GM23248 (cell line): ENCODE results near the gene RNASE11. TPM values are rescaled to one million over a fixed set of nuclear protein-coding genes. Genes with fewer than 3 reads are reported as not detected.

Experiments
- DNase-seq: peaks from one replicate; pipeline ENCODE4 v3.0.0-alpha.2; 2015
- H2AFZ ChIP-seq: fragments of 200-600 bp; sonication (generic); 2 replicates; pipeline ENCODE4 v1.6.1; 2016; ENCODE audit warnings: antibody characterized with exemption
- H3F3A ChIP-seq: fragments of 200-600 bp; sonication (generic); 2 replicates; pipeline ENCODE4 v1.6.1; 2016; ENCODE audit warnings: mild to moderate bottlenecking, antibody characterized with exemption, mixed run types; ENCODE audit not compliant: insufficient read depth
- H3K27ac ChIP-seq: fragments of 200-600 bp; sonication (generic); 2 replicates; pipeline ENCODE4 v1.5.1; 2016; ENCODE audit warnings: mild to moderate bottlenecking
- H3K27me3 ChIP-seq: fragments of 200-600 bp; sonication (generic); replicated peaks from 2 replicates; pipeline ENCODE4 v1.6.1; 2016; ENCODE audit warnings: mild to moderate bottlenecking; ENCODE audit not compliant: insufficient read depth
- H3K36me3 ChIP-seq: fragments of 200-600 bp; sonication (generic); 2 replicates; pipeline ENCODE4 v1.6.1; 2016; ENCODE audit warnings: low read depth, mild to moderate bottlenecking
- H3K4me1 ChIP-seq: fragments of 200-600 bp; sonication (generic); 2 replicates; pipeline ENCODE4 v1.6.1; 2016; ENCODE audit warnings: mild to moderate bottlenecking; ENCODE audit not compliant: insufficient read depth
- H3K4me2 ChIP-seq: fragments of 200-600 bp; sonication (generic); one replicate; pipeline ENCODE4 v1.6.1; 2016; ENCODE audit warnings: mild to moderate bottlenecking; ENCODE audit not compliant: unreplicated experiment
- H3K4me3 ChIP-seq: fragments of 200-600 bp; sonication (generic); 2 replicates; pipeline ENCODE4 v1.5.1; 2016; ENCODE audit warnings: mild to moderate bottlenecking
- H3K79me2 ChIP-seq: fragments of 200-600 bp; sonication (generic); 2 replicates; pipeline ENCODE4 v1.6.1; 2016; ENCODE audit warnings: mild to moderate bottlenecking; ENCODE audit not compliant: insufficient read depth
- H3K9ac ChIP-seq: fragments of 200-600 bp; sonication (generic); 2 replicates; pipeline ENCODE4 v1.6.1; 2016; ENCODE audit warnings: mild to moderate bottlenecking
- H3K9me2 ChIP-seq: fragments of 200-600 bp; sonication (generic); 2 replicates; pipeline ENCODE4 v1.6.1; 2016; ENCODE audit warnings: mixed run types, mild to moderate bottlenecking, moderate library complexity; ENCODE audit not compliant: insufficient read depth
- H3K9me3 ChIP-seq: fragments of 200-600 bp; sonication (generic); one replicate; pipeline ENCODE4 v1.6.1; 2017; ENCODE audit warnings: low read depth
- H4K20me1 ChIP-seq: fragments of 200-600 bp; sonication (generic); 2 replicates; pipeline ENCODE4 v1.6.0; 2016; ENCODE audit not compliant: insufficient read depth
- EZH2 ChIP-seq: fragments of 200-600 bp; sonication (generic); IDR thresholded peaks from 2 replicates; pipeline ENCODE4 v1.6.1; 2018; ENCODE audit warnings: antibody characterized with exemption, mild to moderate bottlenecking; ENCODE audit not compliant: insufficient read depth, poor library complexity, severe bottlenecking
- EZH2phosphoT487 ChIP-seq: fragments of 200-600 bp; sonication (generic); IDR thresholded peaks from 2 replicates; pipeline ENCODE4 v1.6.1; 2018; ENCODE audit warnings: antibody characterized with exemption, moderate library complexity, mild to moderate bottlenecking, low read depth; ENCODE audit not compliant: insufficient read depth
- WGBS, 2 experiments: methylation state at CpG; one replicate each; pipeline ENCODE4 v1.1.6; 2015 to 2017; ENCODE audit warnings: low lambda C conversion rate in 2 of 2, low coverage in 1 of 2; ENCODE audit errors: missing lambda C conversion rate in 2 of 2; 5-methylcytosine and 5-hydroxymethylcytosine counted together
- in situ Hi-C: fragments of 300-500 bp; cut with MboI; formaldehyde crosslinking; loops from 2 replicates; pipeline ENCODE4 v1.15.0; 2020
- polyA plus RNA-seq: library from polyadenylated mRNA; unstranded; fragments of >200 nt; fragmentation: Nextera tagmentation; extraction: Ambion mirVana; gene quantifications from 2 replicates; pipeline ENCODE4 v1.2.1, GENCODE V29; 2016
- total RNA-seq: library from RNA; depleted of rRNA; stranded (reverse); fragments of >200 nt; shearing (Covaris generic); gene quantifications from 2 replicates; pipeline ENCODE4 v1.2.3, GENCODE V29; 2014

Gene RNASE11
- total and polyA plus RNA-seq, 2 experiments from 2014 or later: not detected

- Histone ChIP-seq H3F3A (peaks cover 27% of the 10 kb centered on the region), H3K9me2 (no peaks in the 10 kb centered on the region), H3K79me2 (no peaks in the 10 kb centered on the region), H3K4me3 (no peak overlapping the region), H2AFZ (no peak overlapping the region), H3K4me1 (peaks cover 7% of the 10 kb centered on the region; the same call in 1 of the 2 replicates), H3K27me3 (no peaks in the 10 kb centered on the region), H3K9ac (no peak overlapping the region), H3K9me3 (no peaks in the 10 kb centered on the region), H3K36me3 (no peaks in the 10 kb centered on the region), H3K27ac (no peak overlapping the region), H3K4me2 (no peak overlapping the region), H4K20me1 (peaks cover 3% of the 10 kb centered on the region; the same call in 1 of the 2 replicates)
- in situ Hi-C loops: no loop called here
- no peak for DNase-seq
- 75% methylated on average over 12 of the region's 12 CpGs for WGBS, 2 experiments
- TF ChIP-seq EZH2: no peak
- no peak for TF ChIP-seq EZH2phosphoT487
Observed at GRCh38 chr14:20617138-20618003, 29.6 kb upstream of the RNASE11 start.

GRCh38 chr14:20615996-20616395 is 28.2 kb upstream of the RNASE11 start:
- H2AFZ ChIP-seq: no peak overlapping the region
- no peak for TF ChIP-seq EZH2phosphoT487
- no peak for TF ChIP-seq EZH2
- DNase-seq: no peak
- no peaks in the 10 kb centered on the region for H3K36me3 ChIP-seq
- no peaks in the 10 kb centered on the region for H3K79me2 ChIP-seq
- no peak overlapping the region for H3K4me3 ChIP-seq
- no peaks in the 10 kb centered on the region for H3K9me2 ChIP-seq
- H3K9ac ChIP-seq: no peak overlapping the region
- peaks cover 3% of the 10 kb centered on the region; the same call in 1 of the 2 replicates for H4K20me1 ChIP-seq
- H3F3A ChIP-seq: peaks cover 40% of the 10 kb centered on the region
- no peaks in the 10 kb centered on the region for H3K9me3 ChIP-seq
- H3K27ac ChIP-seq: no peak overlapping the region
- in situ Hi-C loops: no loop called here
- no peaks in the 10 kb centered on the region for H3K27me3 ChIP-seq
- whole genome bisulfite sequencing, 2 experiments: 71 to 75% methylated on average over 5 of the region's 5 CpGs
- H3K4me2 ChIP-seq: no peak overlapping the region
- H3K4me1 ChIP-seq: peaks cover 8% of the 10 kb centered on the region; the same call in 1 of the 2 replicates

DNA sequence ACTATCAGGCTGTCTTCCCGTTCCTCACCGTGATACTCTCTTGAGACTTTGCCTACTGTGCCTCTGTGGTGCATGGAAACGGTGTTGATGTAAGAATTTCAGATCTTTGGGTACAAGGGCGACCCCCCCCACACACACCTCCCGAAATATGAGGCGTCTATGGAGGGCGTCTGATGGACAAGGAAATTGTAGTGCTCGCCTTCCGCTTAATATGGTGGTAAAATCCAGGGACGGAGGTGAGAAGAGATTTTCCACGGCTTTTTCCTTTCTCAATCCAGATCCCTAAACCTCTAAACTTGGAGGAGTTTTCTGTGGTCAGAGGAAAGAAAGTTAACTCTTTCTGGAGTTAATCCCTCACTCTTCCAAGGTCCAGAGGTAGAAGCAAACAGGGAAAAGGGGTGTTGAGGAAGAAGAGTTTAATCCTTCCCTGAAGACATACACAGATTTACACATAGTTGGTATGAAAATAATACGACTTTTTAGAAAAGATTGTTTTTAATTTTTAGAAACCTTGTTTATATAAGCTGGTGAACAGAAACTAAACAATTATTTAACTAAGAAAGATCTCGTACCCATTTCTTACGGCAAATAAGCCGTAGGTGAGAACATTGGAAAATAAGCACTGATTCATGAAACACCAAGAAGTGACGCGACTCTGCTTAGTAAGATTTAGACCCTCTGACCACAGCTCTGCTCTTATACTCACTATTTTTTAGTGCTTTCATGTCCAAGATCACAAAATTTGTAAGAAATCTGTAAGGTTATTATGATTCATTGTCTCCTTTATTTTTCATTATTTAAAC is 26.4 kb upstream of the RNASE11 start:
- in situ Hi-C loops: loop anchor here (5.0 kb wide), 1 partner anchor 197 kb away; no protein-coding TSS in a partner anchor
- Histone ChIP-seq H3K9ac (peak overlapping the region; percentile 81), H3K4me1 (peaks cover 8% of the 10 kb centered on the region; the same call in 1 of the 2 replicates), H3K9me2 (no peaks in the 10 kb centered on the region), H3K79me2 (no peaks in the 10 kb centered on the region), H3K4me3 (peak overlapping the region; percentile 85), H3K4me2 (peak overlapping the region; percentile 84), H3K9me3 (no peaks in the 10 kb centered on the region), H2AFZ (peak overlapping the region; percentile 95), H3K27me3 (no peaks in the 10 kb centered on the region), H3K36me3 (no peaks in the 10 kb centered on the region), H3F3A (peaks cover 50% of the 10 kb centered on the region), H4K20me1 (peaks cover 3% of the 10 kb centered on the region; the same call in 1 of the 2 replicates), H3K27ac (peak overlapping the region; percentile 79)
- DNase-seq: peak; percentile 71
- TF ChIP-seq EZH2phosphoT487 (no peak), EZH2 (no peak)
- WGBS, 2 experiments: 7 to 9% methylated on average over 17 of the region's 17 CpGs
